Left cardiac atrium (tissue), 4 donors: ENCODE measurements around the gene GC. TPM values are rescaled to one million over a fixed set of nuclear protein-coding genes. Genes with fewer than 3 reads are reported as not detected.

Source experiments
- ATAC-seq, 2 donors: fragments of 200-7000 bp; cut with Tn5 transposase; one replicate each; pipeline ENCODE4 v1.9.1; 2020; ENCODE audit warnings: mild to moderate bottlenecking in 2 of 2, moderate library complexity in 2 of 2
- DNase-seq: peaks from one replicate; pipeline ENCODE4 v3.0.0-alpha.2; 2020
- intact Hi-C, 2 donors: fragments of 100-400 bp; cut with DNase I; formaldehyde crosslinking; loops; one replicate each; pipeline versions ENCODE4 v1.14.1 to v1.15.1; 2022 to 2023
- total RNA-seq, 2 donors: library from RNA; stranded (reverse); fragmentation: NEBNext Ultra II Directional; extraction: Animal tissue kit (Norgen Biotek cat#: 25700); gene quantifications; one replicate each; pipeline ENCODE4 v1.2.1, GENCODE V29; 2021
- donor health status: DM: no; HTN: yes; CAD: no.
- donor health status: DM: no; HTN: yes; CAD: no; lungs with severe emphysema.
- donor health status: DM: yes; HTN: yes; CAD: no.
- donor health status: Dilated cardiomyopathy.

The GC gene
- total RNA-seq, 2 donors from 2014 or later = 0.21 TPM; not detected in 1

DNA sequence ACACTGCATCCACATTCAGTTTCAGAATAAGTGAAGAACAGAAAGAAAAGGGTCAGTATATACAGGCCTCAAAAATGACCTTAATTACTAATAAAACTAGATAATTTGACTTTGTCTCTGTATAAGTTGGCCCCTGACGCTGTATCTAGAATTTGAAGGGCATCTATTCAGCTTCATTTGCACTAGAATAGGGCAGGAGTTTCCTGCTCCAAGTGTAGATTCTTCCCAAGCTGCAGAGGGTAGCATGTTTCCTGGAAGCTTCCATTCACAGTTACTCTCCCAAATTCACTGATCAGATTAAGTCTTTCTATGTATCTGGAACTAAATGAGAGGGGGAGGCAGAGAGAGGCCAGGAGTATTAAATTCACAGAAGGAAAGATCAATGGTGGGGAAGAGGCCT lies 90.9 kb downstream of the GC start:
- intact Hi-C loops = no loop called here
- ATAC-seq (no peak), DNase-seq (no peak)

DNA sequence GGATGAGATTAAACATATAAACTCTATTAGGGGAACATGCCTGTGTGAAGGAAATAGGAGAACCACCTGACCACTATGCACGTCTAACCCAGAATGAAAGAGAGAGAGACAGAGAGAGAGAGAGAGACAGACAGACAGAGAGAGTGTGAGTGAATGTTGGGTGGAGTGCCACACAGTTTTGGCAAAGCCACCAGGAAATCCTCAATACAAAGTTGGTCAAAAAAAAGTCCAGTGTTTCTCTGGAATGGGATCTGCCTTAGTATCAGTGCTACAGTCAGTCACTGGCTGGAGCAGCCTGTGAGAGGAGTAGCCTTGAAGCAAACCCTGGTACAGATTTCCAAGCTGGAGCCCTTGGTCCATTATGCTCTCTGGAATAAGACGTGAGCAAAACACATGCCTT lies 91.7 kb downstream of the GC start:
- no peak for DNase-seq
- intact Hi-C loops = no loop called here
- ATAC-seq = no peak

Other genes starting within 250 kb of the GC start
- gene NPFFR2, start 247.9 kb upstream of the GC start, total RNA-seq = not detected